ENCODE data around the gene ROR2.

ROR2 gene

GRCh38 chr9:91824151-91824550 lies 125.9 kb downstream of the ROR2 start:
- TF ChIP-seq CTCF (IDR thresholded peaks at IDR 0.05), result no peak

- TF ChIP-seq CTCF (IDR thresholded peaks at IDR 0.05), result no peak
These were observed 128.8 kb downstream of the ROR2 start for GRCh38 chr9:91820949-91821880.

- TF ChIP-seq CTCF (IDR thresholded peaks at IDR 0.05), result no peak
These were observed 129.8 kb downstream of the ROR2 start for GRCh38 chr9:91820126-91820750.

- TF ChIP-seq CTCF (IDR thresholded peaks at IDR 0.05), result no peak
These were observed 131.2 kb downstream of the ROR2 start for GRCh38 chr9:91818647-91819403.

GRCh38 chr9:91818225-91818585 lies 131.8 kb downstream of the ROR2 start:
- no peak for TF ChIP-seq CTCF (IDR thresholded peaks at IDR 0.05)

GRCh38 chr9:91817493-91818224 lies 132.4 kb downstream of the ROR2 start:
- TF ChIP-seq CTCF (IDR thresholded peaks at IDR 0.05), result no peak

GRCh38 chr9:91817106-91817492 lies 132.9 kb downstream of the ROR2 start:
- no peak for TF ChIP-seq CTCF (IDR thresholded peaks at IDR 0.05)
